Glomerular endothelial cell (primary cell): ENCODE results near the gene ANO7. TPM values are rescaled to one million over a fixed set of nuclear protein-coding genes. Genes with fewer than 3 reads are reported as not detected.

Source experiments
- DNase-seq: peaks from one replicate; pipeline ENCODE4 v3.0.0-alpha.2; 2011; ENCODE audit warnings: low read depth, low spot score; ENCODE audit errors: extremely low read depth
- total RNA-seq: library from RNA; depleted of rRNA; stranded (reverse); fragments of >200 nt; gene quantifications from 2 replicates; pipeline ENCODE4 v1.2.3, GENCODE V29; 2015

The ANO7 gene
- total RNA-seq, 1 donor from 2014 or later, result 1.4 TPM

- no peak for DNase-seq
Observed at GRCh38 chr2:241157841-241158545, 30.5 kb upstream of the ANO7 start.

GRCh38 chr2:241158546-241158900, 30.0 kb upstream of the ANO7 start:
- no peak for DNase-seq

GRCh38 chr2:241159116-241159515, 29.4 kb upstream of the ANO7 start:
- DNase-seq, result no peak

GRCh38 chr2:241160318-241160717, 28.2 kb upstream of the ANO7 start:
- DNase-seq, result no peak

GRCh38 chr2:241161646-241162281, 26.7 kb upstream of the ANO7 start:
- DNase-seq, result no peak

GRCh38 chr2:241163601-241164118, 24.8 kb upstream of the ANO7 start:
- DNase-seq, result no peak

- no peak for DNase-seq
Observed at GRCh38 chr2:241168366-241168765, 20.1 kb upstream of the ANO7 start.

GRCh38 chr2:241173557-241173956, 14.9 kb upstream of the ANO7 start:
- DNase-seq, result no peak

- no peak for DNase-seq
Observed at GRCh38 chr2:241177526-241178334, 10.7 kb upstream of the ANO7 start.

- DNase-seq, result no peak
Observed at GRCh38 chr2:241178961-241179360, 9.5 kb upstream of the ANO7 start.

GRCh38 chr2:241179899-241180298, 8.6 kb upstream of the ANO7 start:
- no peak for DNase-seq

GRCh38 chr2:241180495-241180894, 8.0 kb upstream of the ANO7 start:
- no peak for DNase-seq

- DNase-seq, result no peak
Observed at GRCh38 chr2:241182126-241182525, 6.4 kb upstream of the ANO7 start.

GRCh38 chr2:241182531-241183133, 5.8 kb upstream of the ANO7 start:
- DNase-seq, result no peak

GRCh38 chr2:241183221-241183620, 5.3 kb upstream of the ANO7 start:
- DNase-seq, result no peak

- DNase-seq, result no peak
Observed at GRCh38 chr2:241184901-241185300, 3.6 kb upstream of the ANO7 start.

GRCh38 chr2:241185961-241186360, 2.5 kb upstream of the ANO7 start:
- no peak for DNase-seq

- DNase-seq, result no peak
Observed at GRCh38 chr2:241187101-241187917, 1.2 kb upstream of the ANO7 start.

- DNase-seq, result no peak
Observed at GRCh38 chr2:241187918-241188234, 601 bp upstream of the ANO7 start.

- DNase-seq, result no peak
Observed at GRCh38 chr2:241189093-241189855, 797 bp downstream of the ANO7 start.
